Nephron (organoid): ENCODE measurements around the gene SLC33A1.
A peak's percentile ranks its signal among the peaks of the same experiment; 100 is the strongest.

ENCODE experiments used
- H3K27ac Mint-ChIP-seq, 3 experiments: 2 replicates each; pipeline ENCODE4 v1.8.0; 2020; ENCODE audit warnings: mixed read lengths in 3 of 3, mild to moderate bottlenecking in 2 of 3, moderate library complexity in 1 of 3
- H3K27me3 Mint-ChIP-seq: 2 replicates; pipeline ENCODE4 v1.8.0; 2021; ENCODE audit warnings: low read depth, mild to moderate bottlenecking, moderate library complexity, mixed read lengths
- H3K36me3 Mint-ChIP-seq: 2 replicates; pipeline ENCODE4 v1.8.0; 2020; ENCODE audit warnings: low read depth, mixed read lengths
- H3K4me1 Mint-ChIP-seq: 2 replicates; pipeline ENCODE4 v1.8.0; 2020; ENCODE audit warnings: mixed read lengths
- H3K4me3 Mint-ChIP-seq, 3 experiments: 2 replicates each; pipeline ENCODE4 v1.8.0; 2020; ENCODE audit warnings: mild to moderate bottlenecking in 3 of 3, mixed read lengths in 3 of 3, moderate library complexity in 2 of 3
- H3K9me3 Mint-ChIP-seq: 2 replicates; pipeline ENCODE4 v1.8.0; 2020; ENCODE audit warnings: mixed read lengths
- CTCF ChIP-seq, 3 experiments: fragments of 200-600 bp; sonication (generic); IDR thresholded peaks; one replicate each; pipeline ENCODE4 v1.5.0; 2021; ENCODE audit warnings: antibody characterized with exemption in 3 of 3; ENCODE audit not compliant: unreplicated experiment in 3 of 3

Gene SLC33A1

GRCh38 chr3:155876503-155876902 is 22.3 kb upstream of the SLC33A1 start:
- H3K9me3 Mint-ChIP-seq = no peaks in the 10 kb centered on the region
- no peak for TF ChIP-seq CTCF (IDR thresholded peaks at IDR 0.05; ENCODE audit: unreplicated experiment in 3 of 3)
- no peaks in the 10 kb centered on the region for H3K27me3 Mint-ChIP-seq
- H3K27ac Mint-ChIP-seq = peak overlapping the region; percentile 47 to 66 (median 62)
- peaks cover 39% of the 10 kb centered on the region for H3K4me1 Mint-ChIP-seq
- H3K36me3 Mint-ChIP-seq = no peaks in the 10 kb centered on the region
- peak overlapping the region in 1 of 3 experiments; percentile 34 for H3K4me3 Mint-ChIP-seq

GRCh38 chr3:155876037-155876436 is 21.8 kb upstream of the SLC33A1 start:
- TF ChIP-seq CTCF (IDR thresholded peaks at IDR 0.05; ENCODE audit: unreplicated experiment in 3 of 3) = no peak
- no peaks in the 10 kb centered on the region for H3K36me3 Mint-ChIP-seq
- no peaks in the 10 kb centered on the region for H3K9me3 Mint-ChIP-seq
- peaks cover 39% of the 10 kb centered on the region for H3K4me1 Mint-ChIP-seq
- H3K27me3 Mint-ChIP-seq = no peaks in the 10 kb centered on the region
- peak overlapping the region in 1 of 3 experiments; percentile 34 for H3K4me3 Mint-ChIP-seq
- H3K27ac Mint-ChIP-seq = peak overlapping the region; percentile 47 to 66 (median 62)

DNA sequence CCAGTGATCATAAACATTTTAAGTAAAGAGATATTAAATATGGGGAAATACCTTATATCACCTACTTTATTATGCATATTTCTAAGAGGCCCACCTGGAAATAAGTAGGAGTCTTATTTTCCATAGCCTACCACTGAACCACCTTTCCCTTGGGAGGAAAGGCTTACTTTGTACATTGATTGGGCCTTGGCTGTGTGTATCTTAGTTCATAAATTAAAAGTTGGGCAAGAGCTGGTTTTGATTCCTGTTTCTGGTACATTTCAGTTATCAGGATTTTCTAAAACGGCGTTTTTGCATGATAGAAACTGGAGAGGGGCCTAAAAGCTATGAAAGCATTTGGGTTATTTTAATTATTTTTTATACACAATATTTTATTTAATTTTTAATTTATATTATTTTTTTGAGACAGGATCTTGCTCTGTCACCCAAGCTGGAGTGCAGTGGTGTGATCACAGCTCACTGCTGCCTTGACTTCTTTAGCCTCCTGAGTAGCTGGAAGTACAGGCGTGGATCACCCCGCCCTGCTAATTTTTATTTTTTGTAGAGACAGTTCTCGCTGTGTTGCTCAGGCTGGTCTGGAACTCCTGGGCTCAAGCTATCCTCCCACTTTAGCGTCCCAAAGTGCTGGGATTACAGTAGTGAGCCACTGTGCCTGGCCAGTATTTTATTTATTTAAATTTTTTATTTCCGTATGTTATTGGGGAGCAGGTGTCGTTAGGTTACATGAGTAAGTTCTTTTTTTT is 18.8 kb upstream of the SLC33A1 start:
- peak overlapping the region; percentile 25 to 99 (median 98) for H3K4me3 Mint-ChIP-seq
- TF ChIP-seq CTCF (IDR thresholded peaks at IDR 0.05; ENCODE audit: unreplicated experiment in 3 of 3) = no peak
- H3K4me1 Mint-ChIP-seq = peaks cover 39% of the 10 kb centered on the region
- no peaks in the 10 kb centered on the region for H3K36me3 Mint-ChIP-seq
- no peaks in the 10 kb centered on the region for H3K9me3 Mint-ChIP-seq
- H3K27ac Mint-ChIP-seq = peak overlapping the region; percentile 37 to 88 (median 60)
- no peaks in the 10 kb centered on the region for H3K27me3 Mint-ChIP-seq

GRCh38 chr3:155871746-155872158 is 17.5 kb upstream of the SLC33A1 start:
- Mint-ChIP-seq H3K27ac (peak overlapping the region; percentile 88 to 94 (median 90)), H3K9me3 (no peaks in the 10 kb centered on the region), H3K4me3 (peak overlapping the region; percentile 93 to 99 (median 98)), H3K36me3 (no peaks in the 10 kb centered on the region), H3K4me1 (peaks cover 31% of the 10 kb centered on the region), H3K27me3 (no peaks in the 10 kb centered on the region)
- TF ChIP-seq CTCF (IDR thresholded peaks at IDR 0.05; ENCODE audit: unreplicated experiment in 3 of 3) = no peak

- TF ChIP-seq CTCF (IDR thresholded peaks at IDR 0.05; ENCODE audit: unreplicated experiment in 3 of 3) = no peak
- Mint-ChIP-seq H3K27ac (peak overlapping the region; percentile 88 to 94 (median 90)), H3K27me3 (no peaks in the 10 kb centered on the region), H3K9me3 (no peaks in the 10 kb centered on the region), H3K4me3 (peak overlapping the region; percentile 93 to 99 (median 98)), H3K4me1 (peaks cover 27% of the 10 kb centered on the region), H3K36me3 (no peaks in the 10 kb centered on the region)
Measured at GRCh38 chr3:155870945-155871745, 16.9 kb upstream of the SLC33A1 start.
